ENCODE data around the gene CPNE6. TPM values are rescaled to one million over a fixed set of nuclear protein-coding genes. Genes with fewer than 3 reads are reported as not detected.

Gene CPNE6
- total RNA-seq, 4 donors from 2014 or later, result 0.76 TPM; not detected in 3

DNA sequence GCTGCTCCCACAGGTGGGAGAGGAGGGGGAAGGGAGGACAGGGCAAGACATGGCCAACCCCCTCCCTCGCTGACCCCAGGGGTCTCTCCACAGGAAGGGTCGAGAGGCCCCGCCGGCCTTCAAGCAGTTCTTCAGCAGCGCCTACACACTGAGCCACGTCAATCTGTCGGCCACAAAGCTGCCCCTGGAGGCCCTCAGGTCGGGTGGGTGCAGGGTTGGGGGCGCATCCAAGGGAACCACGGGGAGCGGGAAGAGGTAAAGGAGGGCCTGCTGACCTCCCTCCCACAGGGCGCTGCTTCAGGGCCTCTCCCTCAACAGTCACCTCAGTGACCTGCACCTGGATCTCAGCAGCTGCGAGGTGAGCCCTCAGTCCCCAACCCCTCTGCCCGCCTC, 13.5 kb upstream of the CPNE6 start:
- no peak for TF ChIP-seq POLR2A (IDR thresholded peaks at IDR 0.05)
- TF ChIP-seq, protein P1, sequence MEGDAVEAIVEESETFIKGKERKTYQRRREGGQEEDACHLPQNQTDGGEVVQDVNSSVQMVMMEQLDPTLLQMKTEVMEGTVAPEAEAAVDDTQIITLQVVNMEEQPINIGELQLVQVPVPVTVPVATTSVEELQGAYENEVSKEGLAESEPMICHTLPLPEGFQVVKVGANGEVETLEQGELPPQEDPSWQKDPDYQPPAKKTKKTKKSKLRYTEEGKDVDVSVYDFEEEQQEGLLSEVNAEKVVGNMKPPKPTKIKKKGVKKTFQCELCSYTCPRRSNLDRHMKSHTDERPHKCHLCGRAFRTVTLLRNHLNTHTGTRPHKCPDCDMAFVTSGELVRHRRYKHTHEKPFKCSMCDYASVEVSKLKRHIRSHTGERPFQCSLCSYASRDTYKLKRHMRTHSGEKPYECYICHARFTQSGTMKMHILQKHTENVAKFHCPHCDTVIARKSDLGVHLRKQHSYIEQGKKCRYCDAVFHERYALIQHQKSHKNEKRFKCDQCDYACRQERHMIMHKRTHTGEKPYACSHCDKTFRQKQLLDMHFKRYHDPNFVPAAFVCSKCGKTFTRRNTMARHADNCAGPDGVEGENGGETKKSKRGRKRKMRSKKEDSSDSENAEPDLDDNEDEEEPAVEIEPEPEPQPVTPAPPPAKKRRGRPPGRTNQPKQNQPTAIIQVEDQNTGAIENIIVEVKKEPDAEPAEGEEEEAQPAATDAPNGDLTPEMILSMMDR (IDR thresholded peaks at IDR 0.05), result no peak
- Histone ChIP-seq H3K27ac (no peak overlapping the region), H3K4me3 (no peak overlapping the region), H3K36me3 (no peaks in the 10 kb centered on the region), H3K27me3 (no peaks in the 10 kb centered on the region), H3K4me1 (no peaks in the 10 kb centered on the region), H3K9me3 (no peaks in the 10 kb centered on the region)
- intact Hi-C loops (cut with DNase I; ENCODE audit: low total_unique reads), result loop anchor here (5.0 kb wide), 1 partner anchor 34 kb away; the partner anchor contains the start of gene PCK2
- DNase-seq, result no peak

DNA sequence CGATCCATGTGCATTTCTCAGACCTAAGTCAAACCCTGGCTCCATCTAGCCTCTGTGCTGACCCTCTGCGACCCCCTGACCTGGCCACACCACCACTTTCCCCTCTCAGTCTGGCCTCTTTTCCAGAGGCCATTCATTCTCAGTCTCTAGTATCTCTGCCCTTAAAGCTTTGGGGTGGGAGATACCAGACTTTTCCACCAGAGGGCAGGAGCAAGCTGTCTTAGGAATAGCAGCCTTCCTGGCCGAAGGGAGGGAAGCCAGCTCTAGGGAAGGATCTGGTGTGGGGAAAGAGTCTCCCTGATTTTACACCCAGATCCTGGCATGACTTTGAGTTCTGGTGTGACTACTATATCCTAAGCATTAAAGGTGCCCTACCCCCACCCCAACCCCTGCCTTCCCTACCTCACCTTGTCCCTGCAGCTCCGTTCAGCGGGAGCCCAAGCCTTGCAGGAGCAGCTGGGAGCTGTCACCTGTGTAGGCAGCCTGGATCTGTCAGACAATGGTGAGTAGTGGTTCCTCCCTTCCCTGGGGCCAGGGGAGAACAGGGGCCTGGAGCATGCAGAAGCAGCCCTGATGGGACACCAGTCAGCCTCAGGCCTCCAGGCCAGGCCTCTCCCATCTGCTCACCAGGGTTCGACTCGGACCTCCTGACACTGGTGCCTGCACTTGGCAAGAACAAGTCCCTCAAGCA, 13.0 kb upstream of the CPNE6 start:
- H3K27me3 ChIP-seq, result no peaks in the 10 kb centered on the region

DNA sequence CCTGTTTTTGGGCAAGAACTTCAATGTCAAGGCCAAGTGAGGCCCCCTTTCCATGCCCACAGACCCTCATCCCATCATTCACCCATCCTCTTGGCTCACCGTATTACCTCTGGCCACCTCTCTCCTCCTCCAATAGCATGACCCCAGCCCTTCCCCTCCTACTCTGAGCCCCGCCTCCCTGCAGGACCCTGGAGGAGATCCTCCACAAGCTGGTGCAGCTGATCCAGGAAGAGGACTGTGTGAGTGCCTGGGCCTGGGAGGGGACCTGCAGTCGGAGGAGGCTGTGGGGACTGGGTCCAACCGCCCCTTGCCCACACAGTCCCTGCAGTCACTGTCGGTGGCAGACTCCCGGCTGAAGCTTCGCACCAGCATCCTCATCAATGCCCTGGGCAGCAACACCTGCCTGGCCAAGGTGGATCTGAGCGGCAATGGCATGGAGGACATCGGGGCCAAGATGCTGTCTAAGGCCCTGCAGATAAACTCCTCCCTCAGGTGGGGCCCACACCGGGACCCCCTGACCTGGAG, 12.3 kb upstream of the CPNE6 start:
- no peak for TF ChIP-seq POLR2A (IDR thresholded peaks at IDR 0.05)
- TF ChIP-seq, protein P1 (IDR thresholded peaks at IDR 0.05), result no peak
- H3K4me3 ChIP-seq, result no peak overlapping the region
- H3K9me3 ChIP-seq, result no peaks in the 10 kb centered on the region
- H3K27me3 ChIP-seq, result no peaks in the 10 kb centered on the region
- no peaks in the 10 kb centered on the region for H3K4me1 ChIP-seq
- H3K36me3 ChIP-seq, result no peaks in the 10 kb centered on the region
- DNase-seq, result no peak
- no peak overlapping the region for H3K27ac ChIP-seq
- intact Hi-C loops (cut with DNase I; ENCODE audit: low total_unique reads), result loop anchor here (5.0 kb wide), 1 partner anchor 33 kb away; the partner anchor contains the start of gene PCK2

More for the DNA sequence above, 13.0 kb upstream of the CPNE6 start:
- peak; percentile 72 to 75 for DNase-seq
- Histone ChIP-seq H3K4me3 (no peak overlapping the region), H3K4me1 (no peaks in the 10 kb centered on the region), H3K36me3 (no peaks in the 10 kb centered on the region), H3K9me3 (no peaks in the 10 kb centered on the region), H3K27ac (no peak overlapping the region)
- intact Hi-C loops (cut with DNase I; ENCODE audit: low total_unique reads), result loop anchor here (5.0 kb wide), 1 partner anchor 34 kb away; the partner anchor contains the start of gene PCK2
- TF ChIP-seq, protein P1 (IDR thresholded peaks at IDR 0.05), result peak; percentile 74 to 95 (median 88)
- TF ChIP-seq POLR2A (IDR thresholded peaks at IDR 0.05), result no peak

DNA sequence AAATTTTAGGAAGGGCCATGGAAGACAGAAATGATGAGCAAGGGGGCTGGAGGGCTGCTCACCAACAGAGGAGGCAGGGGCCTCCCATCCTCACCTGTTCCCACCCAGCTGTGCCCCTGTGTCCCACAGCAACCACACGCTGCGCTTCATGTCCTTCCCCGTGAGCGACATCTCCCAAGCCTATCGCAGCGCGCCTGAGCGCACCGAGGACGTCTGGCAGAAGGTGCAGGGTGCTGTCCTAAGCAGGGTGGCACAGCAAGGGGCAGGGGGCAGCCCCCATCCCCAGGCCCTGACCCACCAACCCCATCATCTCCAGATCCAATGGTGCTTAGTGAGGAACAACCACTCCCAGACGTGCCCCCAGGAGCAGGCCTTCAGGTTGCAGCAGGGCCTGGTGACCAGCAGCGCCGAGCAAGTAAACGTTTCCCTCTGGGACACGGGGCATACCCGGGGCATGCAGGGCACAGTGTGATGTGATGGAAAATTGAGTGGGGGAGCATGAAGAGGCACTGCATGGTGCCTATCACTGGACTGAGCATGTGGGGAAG, 11.4 kb upstream of the CPNE6 start:
- intact Hi-C loops (cut with DNase I; ENCODE audit: low total_unique reads), result loop anchor here (5.0 kb wide), 1 partner anchor 32 kb away; the partner anchor contains the start of gene PCK2
- H3K4me3 ChIP-seq, result no peak overlapping the region
- H3K36me3 ChIP-seq, result no peaks in the 10 kb centered on the region
- no peak overlapping the region for H3K27ac ChIP-seq
- no peaks in the 10 kb centered on the region for H3K27me3 ChIP-seq
- TF ChIP-seq, protein P1 (IDR thresholded peaks at IDR 0.05), result no peak
- no peak for TF ChIP-seq POLR2A (IDR thresholded peaks at IDR 0.05)
- DNase-seq, result no peak
- H3K4me1 ChIP-seq, result no peaks in the 10 kb centered on the region
- no peaks in the 10 kb centered on the region for H3K9me3 ChIP-seq

DNA sequence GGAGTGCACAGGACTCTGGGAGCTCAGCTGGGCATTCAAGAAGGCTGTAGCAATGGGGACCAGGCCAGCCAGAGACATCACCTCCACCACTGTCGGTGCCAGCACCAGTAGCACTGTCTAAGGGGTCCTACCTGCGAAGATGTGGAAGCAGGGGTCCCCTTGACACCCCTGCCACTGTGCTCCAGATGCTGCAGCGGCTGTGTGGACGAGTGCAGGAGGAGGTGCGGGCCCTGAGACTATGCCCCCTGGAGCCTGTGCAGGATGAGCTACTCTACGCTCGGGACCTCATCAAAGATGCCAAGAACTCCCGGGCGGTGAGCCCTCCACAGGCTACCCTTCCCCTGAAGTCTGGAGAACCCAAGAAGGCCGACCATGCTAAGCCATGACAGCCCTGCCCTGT, 10.9 kb upstream of the CPNE6 start:
- DNase-seq, result no peak
- Histone ChIP-seq H3K27me3 (no peaks in the 10 kb centered on the region), H3K27ac (no peak overlapping the region), H3K4me1 (no peaks in the 10 kb centered on the region), H3K36me3 (no peaks in the 10 kb centered on the region), H3K9me3 (no peaks in the 10 kb centered on the region), H3K4me3 (no peak overlapping the region)
- TF ChIP-seq, protein P1 (IDR thresholded peaks at IDR 0.05), result no peak
- TF ChIP-seq POLR2A (IDR thresholded peaks at IDR 0.05), result no peak
- intact Hi-C loops (cut with DNase I; ENCODE audit: low total_unique reads), result no loop called here

Data from uterus (tissue), 4 donors.